ENCODE measurements around the gene BASP1. TPM values are rescaled to one million over a fixed set of nuclear protein-coding genes. Genes with fewer than 3 reads are reported as not detected.

BASP1 gene
- total RNA-seq, 4 donors from 2014 or later = 19.8 to 53.9 (median 32.5) TPM

GRCh38 chr5:17228821-17229291 is 11.4 kb downstream of the BASP1 start:
- no peak for TF ChIP-seq CTCF (IDR thresholded peaks at IDR 0.05)
- ATAC-seq (ENCODE audit: low FRiP score) (no peak), DNase-seq (ENCODE audit: low spot score) (no peak)

- ATAC-seq (ENCODE audit: low FRiP score) (no peak), DNase-seq (ENCODE audit: low spot score) (no peak)
- no peak for TF ChIP-seq CTCF (IDR thresholded peaks at IDR 0.05)
These were observed 11.9 kb downstream of the BASP1 start for GRCh38 chr5:17229313-17229712.

- DNase-seq (ENCODE audit: low spot score) (no peak), ATAC-seq (ENCODE audit: low FRiP score) (no peak)
- no peak for TF ChIP-seq CTCF (IDR thresholded peaks at IDR 0.05)
These were observed 12.8 kb downstream of the BASP1 start for GRCh38 chr5:17230191-17230590.

- TF ChIP-seq CTCF (IDR thresholded peaks at IDR 0.05) = no peak
- no peak for DNase-seq (ENCODE audit: low spot score)
- no peak for ATAC-seq (ENCODE audit: low FRiP score)
These were observed 13.5 kb downstream of the BASP1 start for GRCh38 chr5:17230808-17231525.

- ATAC-seq (ENCODE audit: low FRiP score) (no peak), DNase-seq (ENCODE audit: low spot score) (no peak)
- no peak for TF ChIP-seq CTCF (IDR thresholded peaks at IDR 0.05)
These were observed 15.0 kb downstream of the BASP1 start for GRCh38 chr5:17232405-17232804.

- no peak for DNase-seq (ENCODE audit: low spot score)
- no peak for TF ChIP-seq CTCF (IDR thresholded peaks at IDR 0.05)
- ATAC-seq (ENCODE audit: low FRiP score) = no peak
These were observed 16.1 kb downstream of the BASP1 start for GRCh38 chr5:17233488-17233887.

- no peak for TF ChIP-seq CTCF (IDR thresholded peaks at IDR 0.05)
- DNase-seq (ENCODE audit: low spot score) (no peak), ATAC-seq (ENCODE audit: low FRiP score) (no peak)
These were observed 16.9 kb downstream of the BASP1 start for GRCh38 chr5:17234374-17234773.

Measured in omental fat pad (tissue), 4 donors.